DMS153 treated with DMSO at 0.1 percent for 48 hours (cell line): ENCODE data around the gene E4F1.
A peak's percentile ranks its signal among the peaks of the same experiment; 100 is the strongest.
"Not testable (repeated sequence)": the region's sequence is repeated elsewhere in the genome, so short reads cannot be mapped to it uniquely, and the experiment has no call there.

ENCODE experiments used
- DNase-seq: peaks from one replicate; lab custom pipeline; 2025; ENCODE audit not compliant: unreplicated experiment; lab: John Stamatoyannopoulos, UW

Gene E4F1

GRCh38 chr16:2188395-2188794, 35.0 kb upstream of the E4F1 start:
- no peak for DNase-seq

- DNase-seq = no peak
Observed at GRCh38 chr16:2189252-2189893, 34.0 kb upstream of the E4F1 start.

DNA sequence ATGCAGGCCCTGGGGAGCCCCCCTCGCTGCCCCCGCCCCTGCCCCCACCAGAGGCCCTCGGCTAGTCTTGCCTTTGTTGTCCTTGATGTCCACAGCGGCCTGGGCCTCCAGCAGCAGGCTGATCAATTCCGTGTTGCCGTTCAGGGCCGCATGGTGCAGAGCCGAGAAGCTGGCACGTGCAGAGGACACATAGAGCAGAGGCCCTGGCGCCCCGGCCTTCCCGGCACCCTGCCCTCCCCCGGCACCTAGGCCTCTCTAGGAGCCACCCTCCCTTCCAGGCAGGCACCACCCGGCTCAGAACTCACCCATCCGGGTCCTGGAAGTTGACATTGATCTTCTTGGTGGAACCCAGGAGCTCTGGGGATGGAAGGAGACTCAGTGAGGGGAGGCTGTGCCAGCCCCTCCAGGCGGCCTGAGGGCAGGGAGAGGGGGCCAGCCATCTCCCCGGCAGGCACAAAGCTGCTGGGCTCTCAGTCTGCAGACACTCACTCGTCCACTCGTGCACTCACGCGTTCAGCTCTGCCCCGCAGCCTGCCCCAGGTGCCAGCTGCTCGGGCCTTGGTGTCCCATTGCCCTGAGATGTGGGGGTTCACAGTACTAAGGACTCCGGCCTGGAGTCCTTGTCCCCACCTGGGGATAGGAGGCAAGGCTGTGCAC, 33.3 kb upstream of the E4F1 start:
- DNase-seq = no peak

GRCh38 chr16:2190659-2191445, 32.5 kb upstream of the E4F1 start:
- DNase-seq = no peak

GRCh38 chr16:2191446-2191706, 32.0 kb upstream of the E4F1 start:
- no peak for DNase-seq

- no peak for DNase-seq
Observed at GRCh38 chr16:2194166-2194834, 29.1 kb upstream of the E4F1 start.

DNA sequence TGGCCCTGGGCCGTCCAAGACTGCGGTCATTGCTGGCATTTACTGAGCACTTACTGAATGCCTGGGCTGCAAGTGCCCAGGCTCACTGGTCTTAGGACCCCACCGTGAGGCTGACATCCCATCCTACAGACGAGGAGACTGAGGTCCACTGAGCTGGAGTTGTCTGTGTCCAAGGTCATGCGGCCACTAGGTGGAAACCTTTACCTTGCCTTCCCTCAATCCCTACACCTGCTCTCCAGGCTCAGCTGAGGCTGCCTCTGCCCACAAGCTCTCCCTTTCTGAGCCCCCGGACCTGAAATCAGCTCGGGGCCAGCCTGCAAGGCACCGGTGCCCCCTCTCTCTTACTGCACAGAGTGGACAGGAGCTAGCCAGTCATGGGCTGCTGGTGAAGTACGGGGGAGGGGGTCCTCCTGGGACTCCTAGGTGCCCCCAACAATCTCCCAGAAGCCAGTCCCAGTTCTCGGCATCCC, 28.5 kb upstream of the E4F1 start:
- DNase-seq = peak; percentile 32

GRCh38 chr16:2195322-2196161, 27.8 kb upstream of the E4F1 start:
- no peak for DNase-seq

DNA sequence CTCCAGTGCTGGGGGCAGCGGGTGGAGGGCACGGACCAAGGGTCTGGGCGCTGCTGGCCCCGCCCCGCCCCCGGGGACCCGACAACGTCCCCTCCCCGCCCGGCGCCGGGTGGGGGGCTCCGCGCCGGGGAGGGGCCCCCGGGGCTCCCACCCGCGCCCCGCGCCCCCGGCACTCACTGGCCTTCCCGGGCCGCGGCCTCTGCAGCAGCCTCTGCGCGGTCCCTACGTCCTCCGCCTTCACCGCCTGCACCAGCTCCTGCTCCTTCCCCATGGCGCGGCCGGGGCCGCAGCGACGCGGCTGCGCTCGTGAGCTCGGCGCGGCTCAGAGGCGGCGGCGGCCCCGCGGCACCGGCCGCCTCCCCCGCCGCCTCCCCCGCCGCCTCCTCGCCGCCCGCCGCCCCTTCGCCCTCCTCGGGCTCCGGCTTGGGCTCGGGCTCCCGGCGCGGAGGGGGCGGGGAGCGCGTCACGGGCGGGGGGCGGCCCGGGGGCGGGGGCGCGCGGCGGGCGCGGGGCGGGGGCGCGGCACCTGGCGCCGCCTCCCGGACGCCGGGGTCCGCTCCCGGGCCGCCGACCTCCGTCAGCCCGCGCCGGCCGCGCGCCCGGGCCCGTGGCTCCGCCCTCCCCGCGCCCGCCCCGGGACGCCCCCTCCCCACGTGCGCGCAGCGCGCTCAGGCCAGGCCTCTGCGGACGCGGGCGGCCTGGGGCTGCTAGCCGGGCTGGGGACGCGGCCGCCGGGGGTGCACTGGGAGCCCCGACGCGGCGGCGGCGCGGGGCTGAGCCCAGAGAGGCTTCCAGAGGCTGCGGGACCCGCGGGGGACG, 27.0 kb upstream of the E4F1 start, which contains the start of gene CASKIN1:
Gene CASKIN1, minus strand, starts transcription at position 444 of the 819 bp plus-strand sequence. Its CDS starts 173 bp downstream, at position 271.
- DNase-seq = no peak

GRCh38 chr16:2196981-2197511, 26.3 kb upstream of the E4F1 start:
- no peak for DNase-seq

GRCh38 chr16:2197765-2198164, 25.6 kb upstream of the E4F1 start:
- DNase-seq = no peak

DNA sequence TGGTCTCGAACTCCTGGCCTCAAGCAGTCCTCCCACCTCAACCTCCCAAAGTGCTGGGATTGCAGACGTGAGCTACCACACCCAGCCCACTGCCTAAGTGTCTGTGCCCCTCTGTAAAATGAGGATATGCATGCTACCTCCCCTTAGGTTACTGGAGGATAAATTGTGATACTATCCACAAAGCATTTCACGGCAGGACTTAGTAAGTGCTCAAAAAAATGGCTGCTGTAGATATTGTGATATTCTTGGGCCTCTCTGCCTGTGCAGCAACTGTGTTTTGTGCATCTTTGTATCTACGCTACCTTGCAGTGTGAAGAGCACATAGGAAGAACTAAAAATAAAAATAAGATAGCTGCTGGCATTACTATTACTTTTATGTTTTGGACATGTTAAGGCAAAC, 25.1 kb upstream of the E4F1 start:
- no peak for DNase-seq

GRCh38 chr16:2199095-2199494, 24.3 kb upstream of the E4F1 start:
- DNase-seq = no peak

DNA sequence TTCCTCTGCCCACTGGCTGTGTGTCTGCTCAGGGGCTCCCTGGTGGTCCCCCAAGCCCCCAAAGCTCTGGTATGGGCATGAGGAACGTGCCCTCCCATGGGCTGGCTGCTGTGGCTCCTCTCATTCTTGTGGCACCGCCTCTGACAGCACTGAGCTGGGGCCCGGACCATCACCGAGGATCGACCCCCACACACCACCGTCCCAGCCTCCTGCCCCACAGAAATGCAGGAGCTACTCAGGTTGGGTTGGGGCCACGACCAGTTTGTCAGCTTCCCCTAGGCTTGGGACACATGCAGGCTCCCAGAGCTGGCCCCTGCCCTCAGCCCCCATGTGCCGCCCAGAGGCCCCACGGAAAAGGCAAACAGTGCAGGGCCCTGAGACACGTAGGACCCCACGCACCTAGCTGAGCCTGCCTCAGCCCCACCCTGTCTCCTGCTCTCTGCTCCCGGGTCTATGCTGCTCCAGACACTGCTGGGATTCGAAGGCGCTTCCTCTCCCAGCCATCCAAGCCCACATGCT, 23.7 kb upstream of the E4F1 start:
- DNase-seq = no peak

GRCh38 chr16:2200313-2200712, 23.1 kb upstream of the E4F1 start:
- DNase-seq = no peak

GRCh38 chr16:2203119-2203688, 20.2 kb upstream of the E4F1 start:
- not testable (repeated sequence) for DNase-seq

GRCh38 chr16:2204416-2205103, 18.8 kb upstream of the E4F1 start:
- no peak for DNase-seq
